Measurements from ENCODE around the gene NTSR2. TPM values are rescaled to one million over a fixed set of nuclear protein-coding genes. Genes with fewer than 3 reads are reported as not detected.

NTSR2 gene
- total and polyA plus RNA-seq, 2 donors (not counting 3 experiments of a cell fraction or from before 2014, with no cell fraction given): not detected

GRCh38 chr2:11617984-11618707, 51.8 kb downstream of the NTSR2 start:
- FAIRE-seq (no peak), DNase-seq (ENCODE audit: low read depth, low spot score) (no peak)
- no peaks in the 10 kb centered on the region for H3K4me1 ChIP-seq (ENCODE audit: control insufficient read depth, extremely low read depth, insufficient read depth, low read length)
- no peak overlapping the region for H3K4me3 ChIP-seq (replicated peaks in 1 of 3; ENCODE audit: insufficient read depth in 1 of 3, low read depth in 1 of 3, low read length in 3 of 3)
- dilution Hi-C loops (cut with MboI; ENCODE audit: extremely low pct_ligation_motif_present, low sequenced_read_pairs) (no loop called here), intact Hi-C loops (cut with micrococcal nuclease) (no loop called here)
- H3K9me3 ChIP-seq (replicated peaks; ENCODE audit: control insufficient read depth, insufficient read depth, low read length): no peaks in the 10 kb centered on the region
- H3K79me2 ChIP-seq (ENCODE audit: control insufficient read depth, insufficient read depth, low read length): no peaks in the 10 kb centered on the region
- CTCF ChIA-PET: no interaction called here
- H2AFZ ChIP-seq (ENCODE audit: low read depth, low read length): no peak overlapping the region
- no peak overlapping the region for H3K27ac ChIP-seq (ENCODE audit: insufficient read depth, low read depth, low read length)
- no peak overlapping the region for H3K4me2 ChIP-seq (ENCODE audit: insufficient read depth, low read length)
- TF ChIP-seq POLR2A (IDR thresholded peaks at IDR 0.05; ENCODE audit: low read depth, low read length): no peak
- TF ChIP-seq CTCF (IDR thresholded peaks at IDR 0.05; ENCODE audit: extremely low read depth in 1 of 2, insufficient read depth in 1 of 2, low read depth in 1 of 2, low read length in 2 of 2): no peak
- TF ChIP-seq MYC (IDR thresholded peaks at IDR 0.05; ENCODE audit: low read depth, low read length): no peak
- TF ChIP-seq GATA2 (IDR thresholded peaks at IDR 0.05; ENCODE audit: insufficient read depth, insufficient read length, low read depth, low read length): no peak
- no peak for TF ChIP-seq EZH2 (IDR thresholded peaks at IDR 0.05; ENCODE audit: borderline replicate concordance, low read depth, low read length, severe bottlenecking)
- TF ChIP-seq FOS (IDR thresholded peaks at IDR 0.05; ENCODE audit: borderline replicate concordance, insufficient read depth, low read length): no peak
- no peak for TF ChIP-seq MAX (IDR thresholded peaks at IDR 0.05; ENCODE audit: insufficient read depth, insufficient read length)
- TF ChIP-seq JUN (IDR thresholded peaks at IDR 0.05; ENCODE audit: borderline replicate concordance, insufficient read depth, insufficient read length, low read depth): no peak
- TF ChIP-seq POLR2AphosphoS5 (IDR thresholded peaks at IDR 0.05; ENCODE audit: insufficient read depth, low read depth, low read length): no peak
- no peaks in the 10 kb centered on the region for H3K36me3 ChIP-seq (ENCODE audit: control insufficient read depth in 2 of 2, extremely low read depth in 1 of 2, insufficient read depth in 2 of 2, low read length in 2 of 2)
- H3K9ac ChIP-seq (replicated peaks; ENCODE audit: extremely low read depth, insufficient read depth, low read length): no peak overlapping the region
- no TSS peak for BruUV-seq (replicated peaks)
- no peaks in the 10 kb centered on the region for H3K9me1 ChIP-seq (replicated peaks; ENCODE audit: control insufficient read depth, extremely low read depth, insufficient read depth, low read length)
- POLR2A ChIA-PET: no interaction called here
- no peaks in the 10 kb centered on the region for H4K20me1 ChIP-seq (replicated peaks; ENCODE audit: control insufficient read depth, extremely low read depth, insufficient read depth, low read length)
- H3K27me3 ChIP-seq (ENCODE audit: control insufficient read depth in 2 of 2, insufficient read depth in 2 of 2, low read length in 2 of 2): no peaks in the 10 kb centered on the region
